ENCODE results near the gene ZNRF4.

GRCh38 chr19:5501907-5502306, 46.7 kb downstream of the ZNRF4 start:
- TF ChIP-seq POLR2A (IDR thresholded peaks at IDR 0.05) (no peak), CTCF (IDR thresholded peaks at IDR 0.05) (no peak)
